ENCODE data around the gene ITPR3.

DNA sequence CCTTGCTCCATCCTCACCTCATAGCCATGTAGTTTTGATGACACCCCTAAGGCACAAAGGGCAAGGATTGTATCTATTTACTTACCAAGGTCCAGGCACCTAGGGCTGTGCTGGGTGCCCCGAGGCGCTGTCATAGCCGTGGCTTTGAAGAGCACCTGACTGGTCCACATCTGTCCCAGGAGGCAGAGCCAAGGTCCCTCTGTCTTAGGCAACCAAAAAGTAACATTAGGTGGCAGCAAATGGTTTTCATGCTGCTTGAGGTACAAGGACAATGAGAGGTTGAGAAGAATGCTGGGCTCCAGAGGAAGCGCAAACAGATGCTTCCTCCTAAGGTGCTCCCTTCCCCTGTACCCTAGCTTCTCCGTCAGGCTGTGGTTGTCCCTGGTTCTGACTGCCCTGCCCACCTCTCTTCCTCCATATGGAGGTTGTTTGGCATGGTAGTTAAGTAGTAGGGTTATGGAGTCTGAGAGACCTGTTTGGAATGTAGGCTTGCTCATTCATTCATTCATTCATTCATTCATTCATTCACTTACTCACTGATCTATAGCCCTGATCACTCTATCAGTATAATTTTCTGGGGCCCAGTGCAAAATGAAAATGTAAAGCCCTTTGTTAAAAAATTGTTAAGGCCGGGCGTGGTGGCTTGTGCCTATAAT, 93.4 kb downstream of the ITPR3 start:
- TF ChIP-seq EZH2phosphoT487 (IDR thresholded peaks at IDR 0.05; ENCODE audit: insufficient read depth, low read depth) = no peak
- no peak for TF ChIP-seq EZH2 (IDR thresholded peaks at IDR 0.05; ENCODE audit: insufficient read depth, poor library complexity, severe bottlenecking)

Measured in GM23248 (cell line).